HG03066 (cell line): Measurements from ENCODE around the gene KDF1.

Source experiments
- ATAC-seq: cut with Tn5 transposase; IDR thresholded peaks from one replicate; pipeline ENCODE4 v1.9.1; 2021; ENCODE audit warnings: low read depth; ENCODE audit not compliant: unreplicated experiment

The KDF1 gene

DNA sequence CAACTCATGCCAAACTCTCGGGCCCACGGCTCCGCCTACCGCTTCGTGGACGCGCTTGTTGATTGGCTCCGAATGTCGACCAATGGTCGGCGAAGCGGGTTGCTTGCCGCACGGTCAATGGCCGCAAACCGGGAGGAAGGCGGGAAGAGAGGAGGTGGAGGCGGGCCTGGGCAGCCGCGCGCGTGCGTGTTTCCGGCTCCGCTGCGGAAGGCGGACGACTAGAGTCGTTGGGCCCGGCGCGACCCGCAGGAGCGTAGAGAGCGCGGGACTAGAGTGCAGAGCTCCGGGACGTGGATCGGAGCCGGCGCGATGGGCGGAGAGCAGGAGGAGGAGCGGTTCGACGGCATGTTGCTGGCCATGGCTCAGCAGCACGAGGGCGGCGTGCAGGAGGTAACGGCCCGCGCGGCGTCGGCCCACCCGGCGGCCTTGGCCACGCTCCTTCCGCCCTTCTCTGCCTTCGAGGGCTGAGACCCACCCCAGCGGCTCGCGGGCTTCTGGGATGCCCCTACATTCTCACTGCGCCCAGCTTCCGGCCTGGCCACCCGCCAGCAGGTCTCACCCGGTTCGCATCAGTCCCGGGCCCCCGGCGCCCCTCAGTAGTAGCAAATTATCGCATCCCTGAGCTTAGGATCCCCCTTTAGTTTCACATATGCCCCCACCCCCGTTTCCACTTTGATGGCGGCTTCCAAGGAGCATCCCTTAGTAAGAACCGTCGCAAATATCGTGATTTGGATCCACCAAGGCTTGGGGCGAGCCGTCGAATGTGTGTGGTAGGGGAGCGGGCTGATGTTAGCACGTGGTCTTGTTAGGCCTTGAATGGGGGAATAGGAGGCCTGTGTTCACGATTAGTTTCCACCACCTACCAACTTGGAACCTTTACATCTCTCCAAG, 38.5 kb downstream of the KDF1 start, which contains the start of gene NUDC:
TSS of gene NUDC (plus strand) at position 204 of the 891 bp plus-strand sequence. CDS start at position 310, 106 bp downstream.
- peak; percentile 98 for ATAC-seq

DNA sequence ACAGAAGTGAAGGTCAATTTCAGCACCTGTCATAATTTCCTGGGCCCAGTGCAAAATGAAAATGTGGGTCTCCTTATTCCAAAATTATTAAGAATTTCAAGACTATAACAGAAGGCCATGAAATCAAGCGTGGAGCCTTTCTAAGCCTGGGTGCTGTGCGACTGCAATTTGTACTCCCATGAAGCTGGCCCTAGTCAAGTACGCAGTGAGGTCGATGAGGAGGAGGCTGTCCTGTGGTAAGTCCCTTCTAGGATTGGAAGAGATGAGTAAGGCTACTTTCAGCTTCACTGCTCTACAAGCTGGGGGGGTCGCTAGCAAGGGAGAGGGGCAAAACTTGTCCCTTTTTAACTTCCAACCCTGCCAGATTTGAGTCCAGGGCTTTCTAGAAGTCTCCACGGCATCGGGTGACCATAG, 39.1 kb downstream of the KDF1 start:
- no peak for ATAC-seq

DNA sequence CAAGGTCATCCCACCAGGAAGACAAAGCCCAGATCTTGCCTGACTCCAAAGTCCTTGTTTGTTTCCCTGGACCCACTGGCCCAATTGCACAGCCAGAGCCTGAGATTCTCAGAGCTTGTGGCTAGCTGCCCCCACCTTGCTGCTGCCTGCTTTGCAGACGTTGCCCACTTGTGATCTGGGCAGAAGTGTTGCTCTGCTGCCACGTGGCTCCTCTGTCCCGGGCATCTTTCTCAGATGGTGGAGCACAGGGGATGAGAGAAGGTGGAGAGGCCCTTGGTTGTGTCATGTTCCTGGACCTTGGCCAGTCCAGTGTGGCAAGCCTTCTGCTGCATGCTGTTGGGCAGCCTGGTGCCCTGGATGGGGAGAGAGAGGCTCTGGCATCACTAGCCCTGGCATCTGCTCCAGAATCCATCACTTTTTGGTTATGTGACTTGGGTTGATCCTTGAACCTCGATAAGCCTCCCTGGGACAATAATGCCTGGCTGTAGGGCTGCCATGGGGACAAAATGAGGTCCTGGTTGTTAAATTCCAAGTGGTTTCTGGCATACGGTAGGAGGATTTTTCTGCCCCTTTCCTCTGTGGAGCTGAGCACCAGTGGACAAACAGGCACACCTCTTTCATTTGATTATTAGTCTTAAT, 44.9 kb downstream of the KDF1 start:
- ATAC-seq, result no peak

DNA sequence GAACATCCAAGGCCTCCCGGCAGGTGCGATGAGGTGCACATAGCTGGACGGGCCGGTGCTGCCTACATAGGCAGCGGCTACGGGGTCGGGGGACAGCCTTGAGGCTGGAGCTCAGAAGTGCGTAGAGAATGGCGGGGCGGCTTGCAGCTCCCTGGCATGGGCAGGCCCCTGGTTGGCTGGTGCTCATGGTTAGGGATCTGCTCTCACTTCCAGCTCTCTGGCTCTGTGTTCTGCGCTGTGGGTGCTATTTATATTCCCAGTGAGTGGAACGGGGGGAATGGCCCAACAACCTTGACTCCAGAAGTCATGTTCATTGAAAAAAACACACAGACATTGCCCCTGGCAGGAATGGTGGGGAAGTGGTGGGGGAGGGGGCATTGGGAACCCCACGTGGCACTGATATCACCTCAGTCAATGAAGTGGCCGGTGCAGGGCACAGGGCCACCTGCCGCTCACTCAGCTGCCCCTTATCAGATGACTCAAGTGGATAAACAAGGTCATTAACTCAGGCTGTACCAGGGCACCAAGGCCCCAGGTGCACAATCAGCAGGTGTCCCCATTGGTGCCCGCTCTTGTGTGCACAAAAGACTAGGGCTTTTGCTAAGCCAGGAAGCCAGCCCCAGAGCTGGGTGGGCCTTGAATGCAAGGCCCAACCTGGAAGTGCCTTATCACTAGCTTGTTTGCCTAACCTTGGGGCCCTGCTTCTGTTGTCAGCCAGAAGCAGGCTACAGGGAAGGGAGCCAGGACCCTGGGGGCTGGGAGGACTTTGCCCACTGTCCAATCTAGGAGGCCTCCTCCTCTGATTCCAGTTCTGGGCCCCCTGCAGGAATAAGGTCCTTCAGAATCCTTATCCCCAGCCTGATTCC, 46.3 kb downstream of the KDF1 start, which contains the start of gene NR0B2:
TSS of gene NR0B2 (minus strand) at position 222 of the 866 bp plus-strand sequence. CDS start at position 187, 35 bp downstream.
- no peak for ATAC-seq

DNA sequence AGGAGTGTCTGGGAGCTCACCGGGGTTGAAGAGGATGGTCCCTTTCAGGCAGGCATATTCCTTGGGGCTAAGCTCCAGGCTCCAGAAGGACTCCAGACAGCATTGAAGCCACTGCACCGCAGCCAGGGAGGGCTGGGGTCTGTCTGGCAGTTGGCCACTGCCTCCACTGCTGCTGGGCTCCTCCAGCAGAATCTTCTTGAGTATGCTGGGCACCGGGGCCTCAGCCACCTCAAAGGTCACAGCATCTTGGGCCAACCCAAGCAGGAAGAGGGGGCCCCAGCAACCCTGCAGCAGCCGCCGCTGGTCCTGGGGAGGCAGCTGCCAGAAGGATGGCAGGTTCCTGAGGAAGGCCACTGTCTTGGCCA, 46.9 kb downstream of the KDF1 start:
- ATAC-seq, result no peak

DNA sequence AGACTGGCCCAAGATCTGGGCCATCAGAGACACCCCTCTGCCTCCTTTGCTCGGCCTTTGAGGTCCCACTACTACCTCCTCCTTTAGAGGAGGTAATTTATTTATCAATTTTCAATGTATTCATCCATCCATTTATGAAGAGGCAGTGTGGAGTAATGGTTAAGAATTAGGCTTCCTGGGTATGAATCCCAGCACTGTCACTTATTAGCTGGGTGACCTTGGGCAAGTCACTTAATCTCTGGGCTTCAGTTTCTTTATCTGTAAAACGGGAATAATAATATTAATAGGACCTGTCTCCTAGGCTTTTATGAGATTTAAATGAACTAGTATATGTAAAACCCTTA, 48.1 kb downstream of the KDF1 start:
- no peak for ATAC-seq

DNA sequence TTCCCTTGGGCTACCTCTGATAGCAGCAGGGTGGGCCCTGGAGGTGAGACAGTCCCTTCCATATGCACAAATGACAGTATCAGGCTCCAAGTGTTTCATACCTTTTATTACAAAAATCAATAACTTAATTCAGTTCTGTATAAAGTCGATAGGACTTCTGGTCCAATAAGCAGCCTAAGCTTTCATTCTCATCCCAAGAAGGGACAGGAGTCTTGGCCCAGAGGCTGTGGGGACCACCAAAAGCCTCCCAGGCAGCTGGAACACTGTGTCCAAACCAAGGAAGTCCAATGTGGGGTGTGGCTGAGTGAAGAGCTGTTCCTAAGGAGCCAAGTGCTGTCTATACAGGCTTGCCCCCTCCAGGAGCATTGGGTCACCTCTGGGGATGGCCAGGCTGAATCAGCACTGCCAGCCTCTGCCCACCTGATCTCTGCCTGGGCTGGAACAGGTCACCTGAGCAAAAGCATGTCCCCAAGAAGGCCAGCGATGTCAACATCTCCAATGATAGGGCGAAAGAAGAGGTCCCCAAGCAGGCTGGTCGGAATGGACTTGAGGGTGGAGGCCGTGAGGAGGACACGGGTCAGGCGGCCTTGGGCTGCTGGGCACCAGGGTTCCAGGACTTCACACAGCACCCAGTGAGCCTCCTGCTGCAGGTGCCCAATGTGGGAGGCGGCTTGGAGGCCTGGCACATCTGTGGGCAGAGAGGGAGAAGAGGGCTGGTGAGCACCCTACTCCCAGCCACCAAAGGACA, 48.7 kb downstream of the KDF1 start:
- ATAC-seq, result no peak

DNA sequence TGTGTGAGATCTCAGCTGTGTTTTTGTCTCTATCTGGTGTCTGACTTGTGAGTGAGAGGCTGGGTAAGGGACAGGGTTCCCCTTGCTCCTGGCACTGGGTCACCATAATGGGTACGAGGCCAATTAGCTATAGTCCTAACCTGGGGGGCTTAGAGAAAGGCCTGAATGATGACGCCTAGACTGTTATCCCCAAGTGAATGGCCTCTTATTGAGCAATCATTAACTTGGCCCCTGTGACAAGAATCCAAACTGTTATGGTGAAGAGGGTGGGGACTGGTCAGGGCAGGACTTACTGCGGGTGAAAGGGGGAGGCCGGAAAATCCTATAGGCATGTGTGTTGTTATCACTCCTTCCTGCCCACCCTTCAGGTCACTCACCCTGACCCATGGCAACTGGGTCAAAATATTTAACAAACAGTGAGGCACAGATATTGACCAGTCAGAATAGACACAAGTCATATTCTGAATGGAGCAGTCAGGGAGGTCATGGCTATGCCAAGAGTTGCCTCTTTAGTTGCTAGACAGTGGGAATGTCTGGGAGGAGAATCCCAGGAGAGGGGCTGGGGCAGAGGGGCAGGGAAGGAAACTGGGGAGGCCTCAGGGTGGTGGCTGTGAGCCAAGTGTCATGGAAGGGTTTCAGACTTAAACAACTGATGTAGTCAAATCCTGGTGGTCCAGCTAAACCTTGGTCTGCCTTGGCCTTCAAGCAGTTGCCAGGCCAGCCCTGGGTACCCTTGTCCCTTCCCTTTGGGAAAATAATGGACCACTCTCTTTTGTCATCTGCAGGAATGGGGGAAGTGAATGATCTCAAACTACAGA, 49.7 kb downstream of the KDF1 start:
- ATAC-seq, result no peak

DNA sequence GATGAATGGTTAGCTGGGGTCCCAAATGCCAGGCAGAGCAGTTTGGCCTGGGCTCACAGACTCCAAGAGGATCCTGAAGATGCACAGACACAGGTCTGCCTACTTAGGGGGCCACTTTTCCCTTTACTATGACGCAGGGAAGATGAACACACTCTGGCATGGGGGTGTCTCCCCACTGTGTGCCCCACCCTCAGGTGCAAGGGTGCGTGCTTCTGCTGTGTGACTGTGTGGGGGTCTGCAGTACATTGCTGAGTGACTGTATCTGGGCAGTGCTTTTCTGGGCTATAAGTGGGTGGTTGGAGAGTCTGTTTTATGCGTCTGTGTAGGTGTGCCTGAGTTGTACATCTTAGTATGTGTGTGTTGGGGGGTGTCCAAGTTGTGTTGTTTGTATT, 50.3 kb downstream of the KDF1 start:
- ATAC-seq, result no peak

DNA sequence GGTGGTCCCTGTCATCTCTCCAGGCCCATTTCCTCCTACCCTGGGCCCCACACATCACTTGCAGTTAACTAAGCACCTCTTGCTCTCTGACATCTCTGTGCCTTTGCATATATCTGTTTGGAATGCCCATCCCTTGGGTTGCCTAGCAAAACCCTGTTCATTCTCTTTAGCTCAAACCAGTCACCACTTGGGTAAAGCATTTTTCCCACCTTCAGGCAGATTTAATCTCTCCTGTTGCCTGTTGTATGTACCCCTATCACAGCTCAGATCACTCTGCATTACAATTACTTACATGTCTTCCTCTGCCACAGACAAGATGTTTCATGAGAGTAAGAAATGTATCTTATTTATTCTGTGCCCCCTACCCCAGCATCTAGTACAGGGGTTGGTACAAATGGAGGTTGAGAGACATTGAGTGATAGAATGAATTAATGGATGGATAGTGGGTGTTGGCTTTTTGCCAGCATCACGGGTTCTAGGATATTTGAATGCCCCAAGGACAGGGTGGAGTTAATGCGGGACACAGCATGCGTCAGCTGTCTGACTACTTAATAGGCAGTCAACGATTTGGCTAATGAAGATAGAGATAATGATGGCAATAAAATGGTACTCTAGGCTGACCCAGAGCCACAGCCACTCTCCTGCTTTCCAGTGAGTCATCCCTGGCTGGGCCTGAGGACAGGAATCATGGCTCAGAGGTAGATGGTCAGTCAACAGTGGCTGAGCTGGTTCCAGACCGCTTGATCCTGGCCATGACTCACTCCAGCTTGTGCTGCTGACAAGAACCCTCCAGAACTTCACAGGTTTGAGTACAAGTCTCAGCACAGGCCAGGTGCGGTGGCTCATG, 53.0 kb downstream of the KDF1 start:
- ATAC-seq, result no peak

DNA sequence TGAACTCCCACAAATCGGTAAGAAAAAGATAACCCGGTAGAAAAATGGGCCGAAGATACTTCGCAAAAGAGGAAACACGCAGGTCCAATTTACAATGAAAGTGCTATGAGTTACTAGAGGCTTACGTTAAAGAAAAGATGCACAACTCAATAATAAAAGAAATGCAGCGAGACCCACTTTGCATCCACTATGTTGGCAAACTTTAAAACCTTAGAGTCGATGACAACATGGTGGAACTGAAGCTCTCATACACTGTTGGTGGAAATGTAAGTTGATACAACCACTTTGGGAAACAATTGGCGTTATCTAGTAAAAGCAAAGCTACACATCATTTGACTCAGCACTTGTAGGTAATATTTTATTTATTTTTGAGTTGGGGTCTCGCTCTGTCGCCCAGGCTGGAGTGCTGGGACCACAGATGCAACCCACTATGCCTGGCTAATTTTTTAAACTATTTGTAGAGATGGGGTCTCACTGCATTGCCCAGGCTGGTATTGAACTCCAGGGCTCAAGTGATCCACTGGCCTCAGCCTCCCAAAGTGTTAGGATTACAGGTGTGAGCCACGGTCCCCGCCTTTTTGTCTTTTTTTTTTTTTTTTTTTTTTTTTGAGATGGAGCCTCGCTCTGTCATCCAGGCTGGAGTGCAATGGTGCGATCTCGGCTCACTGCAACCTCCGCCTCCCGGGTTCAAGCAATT, 59.3 kb downstream of the KDF1 start:
- no peak for ATAC-seq

DNA sequence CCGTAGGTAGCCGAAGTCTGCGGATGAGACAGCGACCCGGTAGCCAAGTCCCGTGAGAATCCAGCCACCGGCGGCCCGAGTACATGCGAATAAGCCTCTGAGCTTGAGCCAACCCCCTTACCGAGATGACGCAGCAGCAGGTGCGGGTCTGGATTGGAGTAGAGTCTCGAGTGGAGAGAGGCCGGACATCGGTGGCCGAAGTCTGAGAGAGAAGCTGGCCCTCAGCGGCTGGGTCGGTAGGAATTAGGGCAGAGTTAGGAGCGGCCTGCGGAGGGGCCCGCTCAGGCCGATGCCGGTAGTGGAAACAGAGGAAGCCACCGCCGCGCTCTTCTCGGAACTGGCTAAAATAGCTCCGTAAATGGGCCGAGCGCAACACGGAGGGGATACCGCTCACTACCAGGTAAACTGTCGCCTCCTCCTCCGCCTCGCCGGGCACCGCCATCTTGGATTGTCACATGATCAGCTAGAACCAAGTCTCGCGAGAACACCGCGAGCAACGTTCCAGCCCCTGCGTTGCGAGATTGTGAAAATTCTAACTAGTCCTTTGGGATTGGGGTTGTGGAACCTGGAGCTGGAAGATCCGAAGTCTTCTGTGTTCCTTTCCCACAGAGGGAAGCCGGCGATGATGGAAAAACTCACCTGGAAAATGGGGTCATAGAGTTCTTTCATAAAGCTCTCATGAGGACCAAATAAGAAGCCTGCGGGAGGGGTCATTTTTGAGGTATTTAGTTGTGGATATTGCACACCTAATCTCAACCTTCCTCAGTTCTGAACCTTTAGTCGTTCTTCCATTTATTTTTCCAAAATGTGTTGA, 60.1 kb downstream of the KDF1 start, which contains the start of gene GPATCH3:
TSS of gene GPATCH3 (minus strand) at position 467 of the 814 bp plus-strand sequence. CDS start at position 442, 25 bp downstream.
- ATAC-seq, result peak; percentile 76
